Smooth muscle cell (in vitro differentiated cells): Measurements from ENCODE around the gene MYOD1. TPM values are rescaled to one million over a fixed set of nuclear protein-coding genes. Genes with fewer than 3 reads are reported as not detected.

ENCODE experiments used
- DNase-seq: peaks from one replicate; lab custom pipeline; 2025; ENCODE audit not compliant: unreplicated experiment; lab: John Stamatoyannopoulos, UW
- H2AFZ ChIP-seq: fragments of 200-600 bp; sonication (generic); 2 replicates; pipeline ENCODE4 v1.6.0; 2016; ENCODE audit warnings: antibody characterized with exemption, low read depth, mild to moderate bottlenecking
- H3F3A ChIP-seq: fragments of 200-600 bp; sonication (generic); 2 replicates; pipeline ENCODE4 v1.6.0; 2017; ENCODE audit warnings: antibody characterized with exemption, low read depth
- H3K27ac ChIP-seq: fragments of 200-600 bp; sonication (generic); 2 replicates; pipeline ENCODE4 v1.5.1; 2016; ENCODE audit warnings: low read depth, mild to moderate bottlenecking
- H3K27me3 ChIP-seq: fragments of 200-600 bp; sonication (generic); 2 replicates; pipeline ENCODE4 v1.6.1; 2016; ENCODE audit warnings: low read depth, mild to moderate bottlenecking
- H3K36me3 ChIP-seq: fragments of 200-600 bp; sonication (generic); 2 replicates; pipeline ENCODE4 v1.5.1; 2016; ENCODE audit warnings: low read depth
- H3K4me1 ChIP-seq: fragments of 200-600 bp; sonication (generic); 2 replicates; pipeline ENCODE4 v1.5.1; 2016; ENCODE audit warnings: low read depth
- H3K4me2 ChIP-seq: fragments of 200-600 bp; sonication (generic); 2 replicates; pipeline ENCODE4 v1.6.0; 2016; ENCODE audit warnings: mild to moderate bottlenecking
- H3K4me3 ChIP-seq: fragments of 200-600 bp; sonication (generic); 2 replicates; pipeline ENCODE4 v1.5.1; 2016; ENCODE audit warnings: mild to moderate bottlenecking
- H3K79me2 ChIP-seq: fragments of 200-600 bp; sonication (generic); 2 replicates; pipeline ENCODE4 v1.6.0; 2016; ENCODE audit warnings: low read depth, mild to moderate bottlenecking
- H3K9ac ChIP-seq: fragments of 200-600 bp; sonication (generic); 2 replicates; pipeline ENCODE4 v1.6.0; 2016; ENCODE audit warnings: low read depth
- H3K9me3 ChIP-seq: fragments of 200-600 bp; sonication (generic); replicated peaks from 2 replicates; pipeline ENCODE4 v1.5.1; 2016; ENCODE audit warnings: low read depth
- H4K20me1 ChIP-seq: fragments of 200-600 bp; sonication (generic); 2 replicates; pipeline ENCODE4 v1.6.0; 2016; ENCODE audit warnings: low read depth
- CTCF ChIP-seq: fragments of 200-600 bp; sonication (generic); IDR thresholded peaks from 2 replicates; pipeline ENCODE4 v1.5.1; 2017; ENCODE audit warnings: borderline replicate concordance, mild to moderate bottlenecking, antibody characterized with exemption; ENCODE audit not compliant: insufficient read depth, poor library complexity, severe bottlenecking
- WGBS: methylation state at CpG from one replicate; pipeline ENCODE4 v1.1.7; 2016; ENCODE audit warnings: low lambda C conversion rate; 5-methylcytosine and 5-hydroxymethylcytosine counted together
- polyA plus RNA-seq: library from polyadenylated mRNA; unstranded; fragments of >200 nt; fragmentation: Nextera tagmentation; extraction: Ambion mirVana; gene quantifications from 2 replicates; pipeline ENCODE4 v1.2.1, GENCODE V29; 2016
- total RNA-seq: library from RNA; depleted of rRNA; stranded (reverse); fragments of >200 nt; gene quantifications from 2 replicates; pipeline ENCODE4 v1.2.3, GENCODE V29; 2014

MYOD1 gene
- total and polyA plus RNA-seq, 2 experiments from 2014 or later, result not detected

DNA sequence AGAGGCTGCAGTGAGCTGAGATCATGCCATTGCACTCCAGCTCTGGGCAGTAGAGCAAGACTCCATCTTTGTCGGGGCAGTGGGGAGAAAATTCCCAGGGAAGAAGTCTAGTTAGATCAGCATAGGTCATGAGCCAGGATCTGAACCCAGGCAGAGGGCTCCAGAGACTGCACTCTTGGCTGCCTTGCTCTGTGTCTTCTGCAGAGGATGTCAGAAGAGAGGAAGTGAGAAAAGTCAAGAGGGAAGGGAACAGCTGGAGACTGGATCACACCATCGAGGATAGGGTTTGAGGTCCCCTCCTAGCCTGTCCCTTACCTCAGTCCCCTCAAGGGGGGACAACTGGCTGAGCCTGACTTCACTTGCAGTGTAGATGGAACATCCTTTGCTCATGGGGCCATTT lies 5.8 kb downstream of the MYOD1 start:
- 80% methylated on average over 2 of the region's 2 CpGs for WGBS

DNA sequence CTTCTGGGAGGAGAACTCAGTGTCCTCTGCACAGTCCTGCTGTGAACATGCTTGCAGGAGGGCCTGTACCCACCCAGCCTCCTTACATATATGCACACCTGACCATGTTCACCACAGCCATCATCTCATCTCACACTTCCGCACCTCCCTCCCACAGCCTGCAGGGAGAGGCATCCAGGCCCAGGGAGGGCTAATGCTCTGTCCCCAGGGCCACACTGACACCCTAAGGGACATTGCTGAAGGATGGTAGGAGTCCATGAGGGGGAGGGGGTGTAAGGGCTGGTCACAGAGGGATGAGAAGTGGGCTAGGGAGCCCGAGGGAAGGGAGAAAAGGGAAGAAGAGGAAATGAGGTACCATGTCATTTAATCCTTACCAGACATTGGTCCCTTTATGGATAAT lies 10.8 kb downstream of the MYOD1 start:
- H3K27ac ChIP-seq, result no peak overlapping the region
- no peak overlapping the region for H2AFZ ChIP-seq
- no peak for DNase-seq
- H3F3A ChIP-seq, result no peaks in the 10 kb centered on the region
- peaks cover 4% of the 10 kb centered on the region for H3K4me1 ChIP-seq
- H3K79me2 ChIP-seq, result no peaks in the 10 kb centered on the region
- 91% methylated on average over 2 of the region's 2 CpGs for WGBS
- no peaks in the 10 kb centered on the region for H3K36me3 ChIP-seq
- no peak overlapping the region for H3K4me3 ChIP-seq
- no peak overlapping the region for H3K9ac ChIP-seq
- peaks cover 71% of the 10 kb centered on the region for H3K27me3 ChIP-seq
- H4K20me1 ChIP-seq, result no peaks in the 10 kb centered on the region
- TF ChIP-seq CTCF, result no peak
- H3K4me2 ChIP-seq, result no peak overlapping the region
- H3K9me3 ChIP-seq, result no peaks in the 10 kb centered on the region

More for the DNA sequence above, 5.8 kb downstream of the MYOD1 start:
- no peaks in the 10 kb centered on the region for H3K36me3 ChIP-seq
- no peak overlapping the region for H2AFZ ChIP-seq
- DNase-seq, result no peak
- no peaks in the 10 kb centered on the region for H3K9me3 ChIP-seq
- H3K4me3 ChIP-seq, result no peak overlapping the region
- H3F3A ChIP-seq, result no peaks in the 10 kb centered on the region
- H4K20me1 ChIP-seq, result no peaks in the 10 kb centered on the region
- H3K27me3 ChIP-seq, result peaks cover 88% of the 10 kb centered on the region
- H3K4me2 ChIP-seq, result no peak overlapping the region
- H3K27ac ChIP-seq, result no peak overlapping the region
- TF ChIP-seq CTCF, result no peak
- no peaks in the 10 kb centered on the region for H3K4me1 ChIP-seq
- no peaks in the 10 kb centered on the region for H3K79me2 ChIP-seq
- no peak overlapping the region for H3K9ac ChIP-seq

- Histone ChIP-seq H3K79me2 (no peaks in the 10 kb centered on the region), H2AFZ (no peak overlapping the region), H3K27ac (no peak overlapping the region), H3K4me2 (no peak overlapping the region), H3K4me1 (peaks cover 6% of the 10 kb centered on the region), H3K36me3 (no peaks in the 10 kb centered on the region), H4K20me1 (no peaks in the 10 kb centered on the region), H3K9ac (no peak overlapping the region), H3F3A (no peaks in the 10 kb centered on the region), H3K27me3 (peaks cover 71% of the 10 kb centered on the region), H3K9me3 (no peaks in the 10 kb centered on the region), H3K4me3 (no peak overlapping the region)
- DNase-seq, result peak; percentile 36
- 23% methylated on average over 9 of the region's 9 CpGs for WGBS
- peak; percentile 82 for TF ChIP-seq CTCF
Measured at GRCh38 chr11:17730608-17731462, 11.5 kb downstream of the MYOD1 start.

DNA sequence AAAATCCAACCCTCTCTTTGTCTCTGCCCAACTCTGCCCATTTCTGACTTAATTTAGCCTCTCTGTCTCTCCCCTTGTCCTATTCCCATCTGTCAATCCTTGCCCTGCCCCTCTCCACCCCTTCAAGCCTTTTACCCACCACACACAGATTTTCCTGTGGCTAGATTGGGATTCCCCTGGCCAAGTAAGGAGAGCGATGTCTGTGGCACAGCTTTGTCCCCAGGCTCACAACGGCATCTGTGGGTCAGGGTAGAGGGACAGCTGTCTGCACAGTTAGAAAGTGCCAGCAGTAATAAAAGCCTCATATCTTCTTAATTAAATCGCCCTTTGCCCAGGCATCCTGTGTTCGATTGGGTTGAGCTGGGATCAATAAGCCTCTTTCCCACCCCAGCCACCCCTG lies 13.9 kb downstream of the MYOD1 start:
- H3K4me2 ChIP-seq, result no peak overlapping the region
- DNase-seq, result no peak
- no peak for TF ChIP-seq CTCF
- H3K79me2 ChIP-seq, result no peaks in the 10 kb centered on the region
- no peak overlapping the region for H3K4me3 ChIP-seq
- WGBS, result 84% methylated on average over 4 of the region's 4 CpGs
- no peaks in the 10 kb centered on the region for H4K20me1 ChIP-seq
- H3K27ac ChIP-seq, result no peak overlapping the region
- no peaks in the 10 kb centered on the region for H3F3A ChIP-seq
- no peak overlapping the region for H2AFZ ChIP-seq
- peaks cover 6% of the 10 kb centered on the region for H3K4me1 ChIP-seq
- no peaks in the 10 kb centered on the region for H3K36me3 ChIP-seq
- H3K9ac ChIP-seq, result no peak overlapping the region
- peaks cover 71% of the 10 kb centered on the region for H3K27me3 ChIP-seq
- H3K9me3 ChIP-seq, result no peaks in the 10 kb centered on the region
